GM18909 (cell line): ENCODE results near the gene KLF13.

ENCODE experiments used
- ATAC-seq: cut with Tn5 transposase; IDR thresholded peaks from one replicate; pipeline ENCODE4 v1.9.1; 2021; ENCODE audit warnings: mild to moderate bottlenecking; ENCODE audit not compliant: unreplicated experiment, poor library complexity

Gene KLF13

DNA sequence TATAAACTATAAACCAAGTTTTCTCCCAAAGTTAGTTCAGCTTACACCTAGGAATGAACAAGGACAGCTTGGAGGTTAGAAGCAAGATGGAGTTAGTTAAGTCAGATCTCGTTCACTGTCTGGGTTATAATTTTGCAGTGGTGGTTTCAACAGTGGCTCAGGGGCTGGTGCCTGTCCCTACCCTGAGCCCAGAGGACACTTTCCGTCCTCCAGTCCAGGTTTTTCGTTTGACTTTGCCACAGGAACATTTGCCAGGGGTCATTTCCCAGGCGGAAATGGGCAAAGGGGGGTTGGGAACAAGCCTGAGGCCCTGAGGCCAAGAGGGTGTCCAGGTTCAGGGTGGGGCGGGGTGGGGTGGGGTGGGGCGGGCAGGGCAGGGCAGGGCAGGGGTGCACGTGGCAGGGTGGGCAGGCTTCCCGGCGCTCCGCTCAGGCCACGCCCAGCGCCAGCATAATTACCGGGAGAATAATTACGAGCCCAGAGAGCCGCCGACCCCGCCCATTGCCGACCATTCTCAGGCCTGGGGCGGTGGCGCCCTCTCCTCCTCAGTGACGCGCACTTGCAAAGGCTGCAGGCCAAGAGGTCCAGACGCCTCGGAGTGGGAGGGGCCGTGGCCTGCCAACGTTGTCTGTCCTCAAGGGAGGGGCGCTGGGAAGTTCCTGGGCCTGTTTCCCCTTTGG is 70.4 kb downstream of the KLF13 start:
- no peak for ATAC-seq

DNA sequence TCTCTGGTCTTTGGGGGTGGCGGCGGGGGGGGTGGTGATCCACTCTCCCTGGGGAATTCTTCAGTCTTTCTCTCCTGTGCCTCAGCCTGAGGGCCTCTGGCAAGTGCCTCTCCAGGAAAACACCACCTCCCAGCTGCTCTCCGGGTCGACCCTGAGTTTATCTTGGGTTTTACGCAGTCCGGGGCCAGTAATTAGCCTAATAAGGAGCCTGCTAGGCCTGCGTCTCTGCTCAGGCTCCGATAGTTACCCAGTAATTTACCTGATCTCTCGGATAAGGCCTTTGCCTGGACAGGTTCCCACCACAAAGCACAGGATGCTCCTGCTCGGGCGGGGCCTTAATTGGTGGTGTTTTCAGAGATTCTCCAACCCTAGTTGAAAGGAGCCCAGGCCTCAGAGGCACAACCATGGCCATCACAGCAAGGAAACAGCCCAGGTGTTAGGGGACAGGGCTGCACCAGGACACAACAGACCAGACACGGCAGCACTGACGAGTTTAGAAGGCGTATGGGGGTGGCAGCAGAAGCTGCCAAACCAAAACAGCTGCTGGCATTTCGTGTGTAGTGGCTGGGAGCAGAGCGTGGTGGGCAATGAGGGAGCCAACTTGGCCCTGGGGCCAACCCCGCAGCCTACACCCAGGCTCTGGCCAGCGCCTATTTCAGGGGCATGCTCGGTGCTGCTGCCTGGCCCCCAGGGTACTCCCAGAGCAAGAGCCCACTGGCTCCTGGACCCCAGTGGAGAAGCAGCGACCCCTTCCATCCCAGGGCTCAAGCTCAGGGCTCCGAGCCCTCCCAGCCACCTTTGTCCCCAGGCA is 71.4 kb downstream of the KLF13 start:
- ATAC-seq, result no peak

DNA sequence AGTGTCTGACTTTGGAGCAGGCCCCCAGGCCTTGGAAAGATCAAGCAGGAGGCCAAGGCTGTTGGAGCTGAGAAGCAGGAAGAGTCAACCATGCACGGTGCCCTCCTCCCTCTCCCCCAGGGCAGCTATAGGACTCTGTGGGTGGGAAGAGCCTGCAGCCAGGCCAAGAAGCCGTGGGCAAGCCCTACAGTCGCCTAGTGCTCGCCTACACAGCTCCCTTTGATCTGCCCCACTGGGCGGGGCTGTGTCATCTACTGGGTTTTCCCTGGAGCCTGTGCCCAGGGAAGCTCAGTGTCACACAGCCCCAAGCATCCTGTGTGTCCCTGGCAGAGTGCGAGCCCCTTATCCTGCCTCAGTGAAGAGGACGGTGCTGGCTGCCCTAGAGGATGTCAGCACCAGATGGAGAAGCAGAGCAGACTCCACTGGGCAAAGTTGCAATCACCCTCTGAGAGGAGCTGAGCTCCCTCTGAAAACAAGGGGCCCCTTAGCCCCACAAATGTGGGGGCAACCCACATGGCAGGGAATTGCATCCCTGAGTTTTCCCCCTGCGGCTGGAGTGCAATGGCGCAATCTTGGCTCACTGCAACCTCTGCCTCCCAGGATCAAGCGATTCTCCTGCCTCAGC is 72.2 kb downstream of the KLF13 start:
- no peak for ATAC-seq

DNA sequence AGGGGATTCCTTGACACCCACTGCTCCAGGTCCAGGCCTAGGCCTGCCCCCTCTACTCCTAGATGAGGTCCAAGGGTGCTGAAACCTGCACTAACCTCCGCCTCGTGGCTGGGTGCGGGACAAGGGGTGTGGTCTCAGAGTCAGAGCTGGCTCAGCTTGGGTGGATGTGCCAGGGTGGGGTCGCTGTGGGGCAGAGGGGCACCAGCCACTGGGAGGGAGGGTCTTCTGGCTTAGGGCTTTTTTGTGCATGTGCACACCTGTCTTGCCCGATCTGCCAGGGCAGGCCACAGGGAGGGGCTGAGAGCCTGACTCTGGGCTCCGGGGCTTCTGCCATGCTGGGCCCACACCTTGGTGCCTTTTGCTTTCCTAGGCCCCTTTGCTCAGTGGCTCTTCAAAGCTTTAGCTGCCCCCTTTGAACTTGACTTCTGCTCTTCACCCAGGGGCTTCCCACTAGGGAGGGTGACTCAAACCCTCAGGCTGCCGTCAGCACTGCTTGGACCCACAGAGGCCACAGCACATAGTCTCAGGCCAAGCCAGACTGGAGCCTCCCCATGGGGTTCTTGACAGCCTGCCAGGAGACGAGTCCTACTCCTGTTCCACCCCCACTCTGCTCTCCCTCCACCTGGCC is 73.0 kb downstream of the KLF13 start:
- ATAC-seq, result no peak

DNA sequence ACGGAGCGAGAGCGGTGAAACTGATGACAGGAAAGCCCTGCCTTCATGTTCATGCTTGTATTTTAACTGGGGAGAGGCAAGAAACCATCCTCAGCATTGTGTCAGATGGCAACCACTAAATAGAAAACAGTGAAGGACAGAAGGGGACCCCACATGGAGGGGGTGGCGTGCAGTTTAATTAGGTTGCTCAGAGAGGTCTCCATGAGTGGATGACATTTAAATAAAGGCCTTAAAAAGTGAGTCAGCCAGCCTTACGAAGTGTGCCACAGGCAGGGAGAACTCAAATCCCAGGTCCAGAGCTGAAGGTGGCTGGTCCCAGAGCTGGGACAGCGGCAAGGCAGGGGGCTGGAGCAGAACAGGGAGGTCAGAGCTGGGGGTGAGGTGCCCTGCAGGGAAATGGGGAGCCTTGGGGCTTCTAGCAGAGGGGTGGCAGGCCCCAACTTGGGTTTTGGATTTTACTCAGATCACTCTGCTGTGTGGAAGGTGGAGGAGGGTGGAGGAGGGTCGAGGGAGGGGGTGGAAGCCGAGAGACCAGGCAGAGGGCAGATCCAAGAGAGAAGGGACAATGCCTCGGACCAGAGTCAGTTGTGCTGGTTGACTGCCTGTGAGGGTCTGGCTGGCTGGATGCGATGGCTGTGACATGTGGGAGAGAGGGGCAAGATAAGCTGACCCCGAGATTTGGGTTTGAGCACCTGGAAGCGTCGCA is 73.7 kb downstream of the KLF13 start:
- ATAC-seq, result no peak

DNA sequence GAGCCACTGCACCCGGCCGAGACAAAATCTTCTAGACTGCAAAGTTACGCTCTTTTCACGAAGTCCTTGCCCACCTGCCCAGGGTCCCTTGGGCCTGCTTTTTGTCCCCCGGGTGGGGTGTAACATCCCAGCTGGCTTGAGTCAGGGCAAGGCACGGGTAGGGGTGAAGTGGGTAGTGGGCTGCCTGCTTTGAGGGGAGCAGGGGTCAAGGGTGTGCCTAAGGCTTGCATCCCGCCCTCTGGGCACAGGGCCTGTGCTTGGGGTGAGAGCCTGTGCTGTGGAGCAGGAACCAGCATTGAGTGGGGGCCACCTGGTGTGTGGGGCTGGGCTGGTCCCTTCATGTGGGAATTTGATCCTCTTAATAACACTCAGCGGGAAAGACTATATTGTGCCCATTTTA is 74.6 kb downstream of the KLF13 start:
- ATAC-seq, result no peak

DNA sequence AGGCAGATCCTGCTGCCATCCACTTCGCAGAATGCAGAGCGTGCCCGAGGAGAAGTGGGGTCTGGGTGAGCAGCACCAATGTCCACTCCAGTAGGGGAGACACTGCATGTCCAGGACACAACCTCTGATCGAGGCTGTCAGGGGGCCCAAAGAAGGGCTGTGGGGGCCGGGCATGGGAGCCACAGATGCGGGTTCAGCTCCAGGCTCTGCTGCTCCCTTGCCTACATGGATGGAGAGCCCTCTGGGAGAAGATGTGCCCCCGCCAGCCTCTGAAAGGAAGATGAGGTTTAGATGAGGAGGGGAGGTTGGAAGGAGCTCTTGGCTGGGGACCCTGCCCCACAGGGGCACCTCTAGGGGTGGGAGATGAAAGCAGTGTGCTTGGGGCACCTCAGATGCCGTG is 75.4 kb downstream of the KLF13 start:
- no peak for ATAC-seq

DNA sequence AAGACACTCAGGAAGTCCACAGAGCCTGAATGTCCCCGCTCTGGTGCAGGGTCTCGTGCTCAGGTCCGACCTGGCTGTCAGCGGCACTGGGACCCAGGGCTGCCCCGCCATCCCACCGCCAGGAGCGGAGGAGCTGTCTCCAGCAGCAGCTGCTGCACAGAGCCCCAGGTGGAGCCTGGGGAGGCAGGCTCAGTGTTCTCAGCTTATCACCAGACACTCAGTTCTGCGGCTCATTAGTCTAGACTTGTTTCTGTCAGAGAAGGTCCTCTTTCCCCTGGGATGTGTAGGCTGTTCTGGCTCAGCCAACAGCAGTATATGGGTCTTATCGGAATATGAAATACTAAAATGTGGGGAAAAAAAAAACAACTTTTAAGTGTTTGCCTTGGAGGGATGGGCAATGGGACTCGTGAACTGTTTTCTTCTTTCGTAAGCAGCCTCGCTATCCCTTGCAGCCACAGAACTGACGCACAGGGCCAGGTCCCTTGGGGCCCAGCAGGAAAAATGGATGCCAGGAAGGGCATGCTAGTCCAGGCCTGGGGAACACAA is 75.9 kb downstream of the KLF13 start:
- no peak for ATAC-seq

DNA sequence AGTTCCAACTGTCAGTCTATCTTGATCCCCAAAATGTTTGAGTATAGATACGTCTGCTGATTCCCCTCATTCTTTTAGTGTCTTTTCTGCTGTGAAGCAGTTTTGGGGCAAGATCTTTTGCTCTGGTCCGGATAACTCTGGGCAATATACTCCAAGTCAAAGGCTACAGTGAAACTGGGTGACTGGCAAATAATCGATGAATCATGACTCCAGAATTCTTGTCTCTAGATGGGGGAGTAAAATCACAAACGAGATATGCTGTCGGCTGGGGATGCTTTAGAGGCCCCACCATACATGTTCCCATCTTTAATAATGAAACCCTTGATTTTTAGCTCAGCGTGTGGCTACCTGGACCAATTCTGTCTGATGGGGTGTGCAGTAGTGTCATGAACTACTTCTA is 76.5 kb downstream of the KLF13 start:
- ATAC-seq, result no peak

DNA sequence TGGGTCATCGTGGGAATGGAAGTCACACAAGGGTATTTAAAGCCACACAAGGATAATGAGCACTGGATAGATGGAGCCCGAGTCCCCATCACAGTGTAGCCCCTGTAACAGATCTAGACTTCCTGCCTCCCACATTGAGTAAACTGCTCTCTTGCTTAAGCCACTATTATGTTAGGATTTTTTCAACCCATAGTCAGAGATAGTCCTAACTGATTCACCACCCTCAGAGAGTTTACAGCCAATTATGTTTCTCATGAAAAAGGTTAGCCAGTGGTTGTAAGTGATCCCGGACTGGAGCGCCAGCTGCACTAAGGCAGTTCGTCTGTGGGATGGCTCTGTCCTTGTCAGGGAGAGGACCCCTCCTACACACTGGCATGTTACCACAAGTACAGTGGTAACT is 77.0 kb downstream of the KLF13 start:
- no peak for ATAC-seq

DNA sequence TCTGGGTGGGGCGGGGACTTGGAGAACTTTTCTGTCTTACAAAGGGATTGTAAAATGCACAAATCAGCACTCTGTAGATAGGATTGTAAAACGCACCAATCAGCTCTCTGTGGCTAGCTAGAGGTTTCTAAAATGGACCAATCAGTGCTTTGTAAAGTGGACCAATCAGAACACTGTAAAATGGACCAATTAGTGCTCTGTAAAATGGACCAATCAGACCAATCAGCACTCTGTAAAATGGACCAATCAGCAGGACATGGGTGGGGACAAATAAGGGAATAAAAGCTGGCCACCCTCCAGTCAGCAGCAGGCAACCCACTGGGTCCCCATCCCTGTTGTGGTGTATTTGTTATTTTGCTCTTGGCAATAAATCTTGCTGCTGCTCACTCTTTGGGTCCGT is 77.7 kb downstream of the KLF13 start:
- ATAC-seq, result no peak

DNA sequence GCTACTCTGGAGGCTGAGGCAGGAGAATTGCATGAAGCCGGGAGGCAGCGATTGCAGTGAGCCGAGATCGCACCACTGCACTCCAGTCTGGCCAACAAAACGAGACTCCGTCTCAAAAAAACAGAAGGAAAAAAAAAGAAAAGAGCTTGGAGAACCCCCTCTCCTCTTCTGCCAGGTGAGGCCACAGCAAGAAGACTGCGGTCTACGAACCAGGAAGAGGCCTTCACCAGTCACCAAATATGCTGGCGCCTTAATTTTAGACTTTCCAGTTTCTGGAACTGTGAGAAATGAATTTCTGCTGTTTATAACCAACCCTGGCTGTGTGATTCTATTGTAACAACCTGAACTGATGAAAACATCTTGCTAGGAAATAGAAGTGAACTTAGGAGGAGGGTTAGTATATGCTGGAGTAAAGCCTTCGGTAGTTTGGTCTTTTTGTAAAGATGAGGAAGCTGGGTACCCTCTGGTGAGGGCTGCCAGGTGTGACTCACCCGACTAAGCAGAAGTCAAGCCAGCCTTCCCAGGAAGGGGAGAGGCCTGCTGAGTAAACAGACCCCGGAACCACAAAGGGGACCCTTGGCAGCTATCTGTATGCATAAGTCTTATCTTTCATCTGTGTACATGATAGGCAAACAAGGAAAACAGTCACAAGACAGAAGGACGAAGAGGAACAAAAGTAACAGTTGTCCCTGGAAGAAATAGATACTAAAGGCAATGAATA is 78.7 kb downstream of the KLF13 start:
- ATAC-seq, result no peak

DNA sequence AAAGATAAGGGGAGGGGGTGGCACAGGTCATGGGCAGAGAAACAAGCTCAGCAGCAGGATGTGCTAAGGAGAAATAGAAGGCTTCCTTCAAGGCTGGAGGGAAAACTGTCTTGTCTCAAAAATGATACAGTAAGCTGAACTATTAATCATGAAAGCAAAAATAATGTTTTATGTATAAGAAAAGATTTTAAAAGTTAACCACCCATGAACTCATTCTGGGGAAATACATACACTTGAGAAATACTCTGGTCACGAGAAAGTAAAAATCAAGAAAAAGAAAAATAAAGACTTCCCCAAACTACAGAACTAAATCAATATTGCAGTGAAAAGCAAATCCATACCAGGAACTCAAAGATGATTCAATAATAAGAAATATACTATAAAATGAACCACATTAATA is 80.7 kb downstream of the KLF13 start:
- no peak for ATAC-seq

DNA sequence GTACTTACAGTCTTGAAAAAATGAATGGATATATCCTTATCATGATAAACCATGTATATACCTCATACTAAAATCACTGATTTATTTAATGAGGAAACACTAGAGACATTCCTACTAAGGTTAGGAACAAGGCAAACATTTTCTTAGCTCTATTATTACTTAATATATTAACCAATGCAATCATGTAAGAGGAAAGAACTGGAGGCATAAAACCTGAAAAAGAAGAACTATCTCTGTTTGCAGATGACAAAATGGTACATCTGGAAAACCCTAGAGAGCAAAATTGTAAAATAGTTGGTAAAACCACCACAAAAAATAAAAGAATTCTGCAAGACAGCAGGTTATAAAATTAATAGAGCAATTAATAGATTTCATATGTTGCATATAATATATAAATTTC is 81.2 kb downstream of the KLF13 start:
- ATAC-seq, result no peak

DNA sequence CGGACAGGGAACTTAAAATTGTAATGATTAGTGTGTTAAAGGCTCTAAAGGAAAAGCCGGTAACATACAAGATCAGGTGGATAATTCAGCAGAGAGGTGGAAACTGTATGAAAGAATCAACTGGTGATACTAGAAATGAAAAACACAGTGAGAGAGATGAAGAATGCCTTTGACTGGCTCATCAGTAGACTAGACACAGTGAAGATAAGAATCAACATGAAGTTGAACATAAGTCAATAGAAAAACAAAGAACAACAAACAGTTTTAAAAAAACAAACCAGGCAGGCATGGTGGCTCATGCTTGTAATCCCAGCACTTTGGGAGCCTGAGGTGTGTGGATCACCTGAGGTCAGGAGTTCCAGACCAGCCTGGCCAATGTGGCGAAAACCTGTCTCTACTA is 82.1 kb downstream of the KLF13 start:
- no peak for ATAC-seq

DNA sequence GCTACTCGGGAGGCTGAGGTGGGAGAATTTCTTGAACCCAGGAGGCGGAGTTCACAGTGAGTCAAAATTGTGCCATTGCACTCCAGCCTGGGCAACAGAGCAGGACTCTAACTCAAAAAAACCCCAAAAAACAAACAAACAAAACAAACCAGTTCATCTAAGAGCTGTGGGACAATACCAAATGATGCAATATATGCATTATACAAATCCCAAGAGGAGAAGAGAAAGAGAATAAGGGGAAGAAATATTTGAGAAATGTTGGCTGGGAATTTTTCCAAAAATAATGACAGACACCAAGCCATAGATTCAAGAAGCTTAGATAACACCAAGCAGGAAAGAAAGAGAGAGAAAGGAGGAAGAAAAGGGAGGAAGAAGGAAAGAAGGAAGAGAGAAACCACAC is 82.5 kb downstream of the KLF13 start:
- ATAC-seq, result no peak

DNA sequence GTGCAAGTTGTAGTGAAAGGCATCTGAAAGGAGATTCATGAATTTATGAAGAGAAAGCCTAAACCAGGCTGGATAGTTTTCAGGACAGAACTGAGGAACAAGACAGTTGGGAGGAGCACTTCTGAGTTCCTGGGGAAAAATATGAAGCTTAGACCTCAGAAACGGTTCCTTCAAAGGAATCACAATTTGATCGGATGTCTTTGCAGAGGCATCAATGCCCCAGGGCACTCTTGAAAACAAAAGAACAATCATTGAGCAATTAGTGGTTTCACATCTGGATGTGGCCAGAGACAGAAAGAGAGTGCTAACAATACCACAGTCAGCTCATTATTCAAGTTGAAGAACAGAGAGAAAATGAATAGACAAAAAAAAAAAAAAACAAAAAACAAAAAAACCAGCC is 86.2 kb downstream of the KLF13 start:
- ATAC-seq, result no peak

DNA sequence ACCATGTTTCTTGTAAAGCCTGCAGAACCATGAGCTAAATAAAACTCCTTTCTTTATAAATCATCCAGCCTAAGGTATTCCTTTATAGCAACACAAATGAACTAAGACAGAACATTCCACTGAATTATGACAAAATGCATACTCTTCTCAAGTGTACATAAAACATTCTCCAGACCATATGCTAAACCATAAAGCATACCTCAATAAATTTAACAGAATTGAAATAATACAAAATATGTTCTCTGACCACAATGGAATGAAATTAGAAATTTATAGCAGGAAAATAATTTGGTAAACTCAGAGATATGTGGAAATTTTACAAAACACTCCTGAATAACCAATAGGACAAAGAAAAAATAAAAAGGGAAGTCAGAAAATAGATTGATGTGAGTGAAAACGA is 88.6 kb downstream of the KLF13 start:
- no peak for ATAC-seq

DNA sequence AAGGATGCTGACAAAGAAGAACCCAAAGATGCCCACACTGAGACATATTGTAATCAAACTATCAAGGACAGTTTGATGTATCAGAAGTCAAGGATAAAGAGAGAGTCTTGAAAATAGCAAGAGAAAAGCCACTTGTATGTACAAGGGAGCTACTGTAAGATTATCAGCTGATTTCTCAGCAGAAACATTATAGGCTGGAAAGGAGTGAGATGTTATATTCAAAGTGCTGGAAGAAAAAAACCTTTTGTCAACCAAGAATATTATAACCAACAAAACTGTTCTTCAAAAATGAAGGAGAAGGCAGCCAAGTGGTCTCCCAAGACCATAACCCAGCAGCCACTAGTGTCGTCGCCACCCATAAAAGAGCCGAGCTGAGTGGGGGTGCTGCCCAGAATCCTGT is 93.2 kb downstream of the KLF13 start:
- no peak for ATAC-seq

DNA sequence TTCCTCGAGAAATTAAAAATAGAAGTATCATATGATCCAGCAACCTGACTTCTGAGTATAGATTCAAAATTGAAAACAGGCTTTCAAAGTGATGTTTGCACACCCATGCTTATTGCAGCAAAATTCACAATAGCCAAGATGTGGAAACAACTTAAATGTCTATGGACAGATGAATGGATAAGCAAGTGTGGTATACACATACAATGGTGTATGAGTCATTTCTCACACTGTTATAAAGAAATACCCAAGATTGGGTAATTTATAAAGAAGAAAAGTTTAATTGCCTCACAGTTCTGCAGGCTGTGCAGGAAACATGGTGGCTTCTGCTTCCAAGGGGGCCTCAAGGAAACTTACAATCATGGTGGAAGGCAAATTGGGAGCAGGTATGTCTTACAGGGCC is 100.8 kb downstream of the KLF13 start:
- no peak for ATAC-seq
